ENCODE results near the gene SNAP29. TPM values are rescaled to one million over a fixed set of nuclear protein-coding genes. Genes with fewer than 3 reads are reported as not detected.

Gene SNAP29
- total RNA-seq, 4 donors from 2014 or later: 19.1 to 29.8 (median 22.8) TPM

DNA sequence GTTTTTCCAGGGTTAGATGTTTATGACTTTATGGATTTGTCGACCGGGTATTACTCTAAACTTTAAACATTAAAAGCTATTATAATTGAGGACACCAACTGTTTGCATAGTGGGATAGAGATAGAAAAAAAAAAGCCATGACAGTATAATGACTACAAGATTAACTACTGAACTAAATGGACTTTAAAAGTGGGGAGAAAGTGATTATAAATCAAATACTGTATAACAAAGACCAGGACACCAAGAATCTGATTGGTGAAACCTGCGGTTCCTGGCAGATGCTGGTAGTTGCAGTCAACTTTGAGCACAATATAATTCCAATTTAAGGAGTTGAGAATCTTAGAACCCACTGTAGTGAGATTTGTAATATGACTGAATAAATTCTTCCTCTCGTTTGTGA, 60.9 kb downstream of the SNAP29 start:
- H3K9me3 ChIP-seq: no peaks in the 10 kb centered on the region
- no peaks in the 10 kb centered on the region for H3K36me3 ChIP-seq
- DNase-seq (ENCODE audit: low spot score in 2 of 2): no peak
- peaks cover 53% of the 10 kb centered on the region for H3K4me1 ChIP-seq
- 4% methylated on average over 4 of the region's 4 CpGs for WGBS
- H3K27me3 ChIP-seq: no peaks in the 10 kb centered on the region
- TF ChIP-seq POLR2A (IDR thresholded peaks at IDR 0.05): no peak
- no peak for TF ChIP-seq CTCF (IDR thresholded peaks at IDR 0.05)
- no peak for TF ChIP-seq EP300 (IDR thresholded peaks at IDR 0.05)
- TF ChIP-seq POLR2AphosphoS5 (IDR thresholded peaks at IDR 0.05): no peak
- H3K27ac ChIP-seq: no peak overlapping the region
- H3K4me3 ChIP-seq: peak overlapping the region; percentile 100

DNA sequence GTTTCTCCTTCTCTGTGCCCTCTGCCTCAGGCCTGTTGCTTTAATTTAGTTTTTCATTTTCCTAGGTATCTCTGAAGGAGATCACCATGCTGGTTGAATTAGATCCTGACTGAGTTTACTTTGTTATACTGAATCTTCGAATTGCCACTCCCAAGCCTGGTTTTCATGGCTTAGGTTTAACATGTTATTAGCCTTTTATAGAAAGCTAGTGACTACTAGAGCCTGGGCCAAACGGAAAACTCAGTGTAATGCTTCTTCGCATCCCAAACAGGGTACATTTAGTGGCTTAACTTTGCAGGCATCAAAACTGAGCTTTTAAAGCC, 62.0 kb downstream of the SNAP29 start:
- TF ChIP-seq POLR2A (IDR thresholded peaks at IDR 0.05) (no peak), EP300 (IDR thresholded peaks at IDR 0.05) (no peak), CTCF (IDR thresholded peaks at IDR 0.05) (no peak), POLR2AphosphoS5 (IDR thresholded peaks at IDR 0.05) (no peak)
- H3K36me3 ChIP-seq: no peaks in the 10 kb centered on the region
- no peak overlapping the region for H3K27ac ChIP-seq

GRCh38 chr22:20922141-20922751, 63.4 kb downstream of the SNAP29 start:
- Histone ChIP-seq H3K36me3 (no peaks in the 10 kb centered on the region), H3K27ac (no peak overlapping the region), H3K4me1 (peaks cover 61% of the 10 kb centered on the region), H3K27me3 (no peaks in the 10 kb centered on the region), H3K4me3 (no peak overlapping the region), H3K9me3 (no peaks in the 10 kb centered on the region)
- no peak for TF ChIP-seq EP300 (IDR thresholded peaks at IDR 0.05)
- no peak for TF ChIP-seq POLR2A (IDR thresholded peaks at IDR 0.05)
- TF ChIP-seq CTCF (IDR thresholded peaks at IDR 0.05): no peak
- no peak for TF ChIP-seq POLR2AphosphoS5 (IDR thresholded peaks at IDR 0.05)
- peak in 1 of 2 donors; percentile 11 for DNase-seq (ENCODE audit: low spot score in 2 of 2)
- WGBS: 72% methylated on average over 3 of the region's 3 CpGs

More for the DNA sequence above, 62.0 kb downstream of the SNAP29 start:
- Histone ChIP-seq H3K4me1 (peaks cover 61% of the 10 kb centered on the region), H3K27me3 (no peaks in the 10 kb centered on the region), H3K4me3 (peak overlapping the region; percentile 100), H3K9me3 (no peaks in the 10 kb centered on the region)
- DNase-seq (ENCODE audit: low spot score in 2 of 2): peak in 1 of 2 donors; percentile 21
- WGBS: 37% methylated on average over 3 of the region's 3 CpGs

DNA sequence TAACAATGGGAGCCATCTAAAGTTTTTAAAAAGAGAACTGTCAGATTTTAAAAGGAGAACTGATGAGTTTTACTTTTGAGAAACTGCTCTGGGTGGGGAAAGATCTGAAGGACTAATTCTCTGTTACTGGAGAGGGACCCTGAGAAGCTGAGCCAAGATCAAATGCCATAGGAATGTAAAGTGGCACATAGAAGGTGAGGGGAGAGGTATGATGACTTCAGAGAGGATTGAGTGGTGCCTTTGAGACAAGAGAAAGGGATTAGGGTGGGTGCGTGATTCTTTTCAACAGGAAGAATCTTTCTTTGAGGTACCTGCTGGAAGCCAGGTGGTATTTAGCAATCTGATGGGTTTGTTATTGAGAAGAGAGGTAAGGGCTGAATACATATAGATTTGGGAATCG, 67.4 kb downstream of the SNAP29 start:
- Histone ChIP-seq H3K9me3 (no peaks in the 10 kb centered on the region), H3K27ac (no peak overlapping the region), H3K36me3 (no peaks in the 10 kb centered on the region), H3K4me1 (peaks cover 44% of the 10 kb centered on the region), H3K4me3 (no peak overlapping the region), H3K27me3 (no peaks in the 10 kb centered on the region)
- TF ChIP-seq POLR2A (IDR thresholded peaks at IDR 0.05): no peak
- TF ChIP-seq CTCF (IDR thresholded peaks at IDR 0.05): no peak
- no peak for TF ChIP-seq POLR2AphosphoS5 (IDR thresholded peaks at IDR 0.05)
- no peak for TF ChIP-seq EP300 (IDR thresholded peaks at IDR 0.05)
- 82% methylated on average over 2 of the region's 2 CpGs for WGBS
- DNase-seq (ENCODE audit: low spot score in 2 of 2): no peak

- 95% methylated on average over 4 of the region's 4 CpGs for whole genome bisulfite sequencing
- H3K36me3 ChIP-seq: no peaks in the 10 kb centered on the region
- no peak overlapping the region for H3K4me3 ChIP-seq
- peaks cover 33% of the 10 kb centered on the region for H3K4me1 ChIP-seq
- DNase-seq (ENCODE audit: low spot score in 2 of 2): no peak
- H3K27ac ChIP-seq: no peak overlapping the region
- TF ChIP-seq POLR2AphosphoS5 (IDR thresholded peaks at IDR 0.05): no peak
- no peak for TF ChIP-seq EP300 (IDR thresholded peaks at IDR 0.05)
- TF ChIP-seq POLR2A (IDR thresholded peaks at IDR 0.05): no peak
- no peak for TF ChIP-seq CTCF (IDR thresholded peaks at IDR 0.05)
- no peaks in the 10 kb centered on the region for H3K27me3 ChIP-seq
- H3K9me3 ChIP-seq: no peaks in the 10 kb centered on the region
Measured at GRCh38 chr22:20927940-20928572, 69.2 kb downstream of the SNAP29 start.

All from suprapubic skin (tissue), 4 donors.